Naive thymus-derived CD8-positive, alpha-beta T cell (primary cell): ENCODE measurements around the gene NAALADL2. TPM values are rescaled to one million over a fixed set of nuclear protein-coding genes. Genes with fewer than 3 reads are reported as not detected.
"Not testable (repeated sequence)": the region's sequence is repeated elsewhere in the genome, so short reads cannot be mapped to it uniquely, and the experiment has no call there.

Experiments
- ATAC-seq, 2 donors: fragments of 150-1000 bp; cut with Tn5 transposase in 1 of 2; sonication (Bioruptor Pico), chemical (Tn5 transposase) in 1 of 2; 1 replicate in 1 of 2; 2 replicates in 1 of 2; pipeline ENCODE4 v1.10.0; 2021; ENCODE audit warnings: mild to moderate bottlenecking in 2 of 2, moderate library complexity in 2 of 2
- POLR2A ChIA-PET: fragments of 350-600 bp; sonication (Branson Sonifier 250); formaldehyde crosslinking; loops from one replicate; lab custom pipeline; 2021; ENCODE audit warnings: antibody characterized with exemption; lab: Charles Lee
- DNase-seq, 10 donors: peaks; one replicate each; pipeline versions ENCODE4 v3.0.0 to v3.0.0-alpha.2; 2020 to 2022
- H3K27ac Mint-ChIP-seq, 10 donors: one replicate each; pipeline ENCODE4 v1.8.0; 2020 to 2022; ENCODE audit warnings: mild to moderate bottlenecking in 10 of 10, mixed read lengths in 10 of 10, moderate library complexity in 4 of 10, inconsistent platforms in 1 of 10
- H3K27me3 Mint-ChIP-seq, 5 donors: one replicate each; pipeline ENCODE4 v1.8.0; 2021 to 2022; ENCODE audit warnings: mixed read lengths in 5 of 5
- H3K36me3 Mint-ChIP-seq, 3 donors: one replicate each; pipeline ENCODE4 v1.8.0; 2020 to 2022; ENCODE audit warnings: mixed read lengths in 3 of 3, mild to moderate bottlenecking in 2 of 3, inconsistent platforms in 1 of 3
- H3K4me1 Mint-ChIP-seq, 4 donors: one replicate each; pipeline ENCODE4 v1.8.0; 2021 to 2022; ENCODE audit warnings: mixed read lengths in 4 of 4
- H3K4me3 Mint-ChIP-seq, 10 donors: one replicate each; pipeline ENCODE4 v1.8.0; 2020 to 2022; ENCODE audit warnings: mild to moderate bottlenecking in 10 of 10, mixed read lengths in 10 of 10, moderate library complexity in 6 of 10, inconsistent platforms in 1 of 10
- H3K9me3 Mint-ChIP-seq, 9 donors: one replicate each; pipeline ENCODE4 v1.8.0; 2020 to 2022; ENCODE audit warnings: mixed read lengths in 9 of 9, mild to moderate bottlenecking in 3 of 9, inconsistent platforms in 1 of 9, moderate library complexity in 1 of 9
- polyA plus RNA-seq, 3 donors: library from polyadenylated mRNA; unstranded; fragments of 300-500 nt; fragmentation: Illumina TruSeq; gene quantifications; one replicate each; pipeline ENCODE4 v1.2.3, GENCODE V29; 2021
- total RNA-seq, 8 experiments: library from RNA in 2 of 8; stranded (reverse) in 2 of 8; gene quantifications; one replicate each; pipeline ENCODE4 v1.2.3 and lab custom pipeline; 2021 to 2026

Gene NAALADL2
- total and polyA plus RNA-seq, 5 experiments from 2014 or later = 0.44 to 1.3 (median 0.88) TPM; not detected in 1

DNA sequence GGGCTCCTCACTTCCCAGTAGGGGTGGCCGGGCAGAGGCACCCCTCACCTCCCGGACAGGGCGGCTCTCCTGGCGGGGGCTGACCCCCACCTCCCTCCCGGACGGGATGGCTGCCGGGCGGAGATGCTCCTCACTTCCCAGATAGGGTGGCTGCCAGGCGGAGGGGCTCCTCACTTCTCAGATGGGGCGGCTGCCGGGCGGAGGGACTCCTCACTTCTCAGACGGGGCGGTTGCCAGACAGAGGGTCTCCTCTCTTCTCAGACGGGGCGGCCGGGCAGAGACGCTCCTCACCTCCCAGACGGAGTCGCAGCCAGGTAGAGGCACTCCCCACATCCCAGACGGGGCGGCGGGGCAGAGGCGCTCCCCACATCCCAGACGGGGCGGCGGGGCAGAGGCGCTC is 273.6 kb downstream of the NAALADL2 start:
- peaks cover 0 to 11% (median 6%) of the 10 kb centered on the region in 9 donors for H3K9me3 Mint-ChIP-seq
- H3K27me3 Mint-ChIP-seq, H3K4me3 Mint-ChIP-seq, H3K36me3 Mint-ChIP-seq, DNase-seq, ATAC-seq, H3K27ac Mint-ChIP-seq, H3K4me1 Mint-ChIP-seq, POLR2A ChIA-PET: not testable (repeated sequence)

DNA sequence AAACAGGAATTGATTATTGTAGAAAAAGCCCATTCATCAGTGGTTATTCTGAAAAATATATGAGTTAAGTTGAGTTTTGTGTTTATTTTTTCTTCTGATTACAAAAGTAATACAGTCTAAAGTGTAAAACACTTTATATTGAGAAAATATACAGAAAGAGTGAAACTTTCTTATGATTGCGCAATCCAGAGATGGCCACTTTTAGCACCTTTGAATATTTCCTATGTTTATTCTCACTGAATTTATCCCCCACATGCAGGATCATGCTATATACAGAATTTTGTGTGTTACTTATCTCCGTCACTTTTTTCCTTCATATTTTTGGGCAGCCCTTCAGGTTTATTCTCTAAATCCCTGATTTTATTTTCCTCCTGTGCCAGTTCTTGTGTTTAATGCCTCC is 285.2 kb downstream of the NAALADL2 start:
- POLR2A ChIA-PET = interaction anchor here (0.6 kb wide), 1 partner anchor 44 kb away, joined by 3 read pairs; no protein-coding TSS in a partner anchor
- Mint-ChIP-seq H3K4me3 (no peak overlapping the region), H3K27me3 (no peaks in the 10 kb centered on the region), H3K9me3 (peaks cover 0 to 29% (median 6%) of the 10 kb centered on the region in 9 donors), H3K27ac (no peak overlapping the region), H3K36me3 (no peaks in the 10 kb centered on the region), H3K4me1 (no peaks in the 10 kb centered on the region)
- DNase-seq (no peak), ATAC-seq (no peak)

DNA sequence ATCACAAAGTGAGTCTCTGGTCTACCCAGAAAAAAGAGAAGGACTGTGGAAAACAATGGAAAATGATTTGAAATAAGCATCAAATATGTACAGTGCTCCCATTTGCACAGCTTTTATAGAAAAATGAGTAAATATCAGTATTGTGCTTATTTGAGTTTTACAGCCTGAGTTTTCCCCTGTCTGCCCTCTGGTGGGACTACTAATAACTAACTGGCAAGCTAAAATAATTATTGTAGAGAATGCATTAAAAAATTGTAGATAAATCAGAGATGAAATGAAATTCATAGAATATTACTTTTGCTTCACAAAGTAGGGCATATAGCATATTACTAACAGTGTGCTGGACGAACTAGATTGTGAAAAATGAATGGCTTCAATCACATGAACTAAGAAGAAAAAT is 287.1 kb downstream of the NAALADL2 start:
- no peak overlapping the region for H3K4me3 Mint-ChIP-seq
- no peaks in the 10 kb centered on the region for H3K27me3 Mint-ChIP-seq
- no peak overlapping the region for H3K27ac Mint-ChIP-seq
- peaks cover 0 to 18% (median 0%) of the 10 kb centered on the region in 9 donors for H3K9me3 Mint-ChIP-seq
- H3K36me3 Mint-ChIP-seq = no peaks in the 10 kb centered on the region
- DNase-seq (no peak), ATAC-seq (no peak)
- no peaks in the 10 kb centered on the region for H3K4me1 Mint-ChIP-seq
- POLR2A ChIA-PET = no interaction called here

DNA sequence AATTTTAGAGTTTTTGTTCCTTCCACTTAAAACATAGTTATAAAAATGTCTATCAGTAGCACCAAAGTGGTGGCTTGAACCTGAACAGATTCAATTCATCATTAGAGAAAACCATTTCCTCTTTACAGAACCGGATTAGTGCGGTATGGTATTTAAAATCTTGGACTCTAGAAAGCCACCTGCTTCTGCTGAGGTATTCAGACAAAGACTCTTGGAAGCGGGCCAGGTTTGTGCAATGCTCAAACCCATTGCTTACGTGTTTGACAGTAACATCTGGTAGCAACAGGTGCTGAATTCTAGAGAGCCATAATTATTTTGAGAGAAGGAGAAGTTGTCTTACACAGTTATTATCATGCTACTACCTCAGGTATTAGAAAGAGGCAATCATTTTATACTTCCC is 290.5 kb downstream of the NAALADL2 start:
- Mint-ChIP-seq H3K4me1 (no peaks in the 10 kb centered on the region), H3K36me3 (no peaks in the 10 kb centered on the region), H3K27me3 (no peaks in the 10 kb centered on the region), H3K27ac (no peak overlapping the region), H3K9me3 (peaks cover 0 to 9% (median 0%) of the 10 kb centered on the region in 9 donors), H3K4me3 (no peak overlapping the region)
- POLR2A ChIA-PET = no interaction called here
- DNase-seq = no peak
- ATAC-seq = no peak

DNA sequence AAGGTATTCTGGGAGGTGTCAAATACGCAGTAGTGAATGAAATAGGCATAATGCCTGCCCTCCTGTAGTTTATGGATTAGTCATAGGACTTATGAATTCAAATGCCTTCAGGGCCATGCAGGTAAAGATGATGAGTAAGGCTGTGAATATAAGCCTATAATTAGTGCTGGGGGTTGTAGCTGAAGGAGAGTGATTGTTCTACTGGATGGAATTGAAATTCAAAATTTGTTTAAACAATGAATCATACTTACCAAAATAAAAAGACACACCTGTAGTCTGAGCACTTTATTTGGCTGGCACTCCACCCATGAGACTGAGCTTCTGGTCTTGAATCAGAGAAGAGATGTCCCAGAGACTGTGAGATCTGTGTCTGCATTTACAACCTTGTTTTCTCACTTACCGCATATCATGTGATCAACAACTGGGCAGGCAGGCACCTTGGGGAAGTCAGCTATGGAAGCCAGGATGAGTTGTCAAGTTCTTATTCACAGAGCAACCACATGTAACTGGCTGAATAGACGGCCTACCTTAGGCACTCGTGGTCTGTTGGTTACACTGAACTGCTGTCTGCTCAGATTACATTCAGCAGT is 291.8 kb downstream of the NAALADL2 start:
- H3K9me3 Mint-ChIP-seq = peaks cover 0 to 6% (median 0%) of the 10 kb centered on the region in 9 donors
- POLR2A ChIA-PET = no interaction called here
- ATAC-seq (no peak), DNase-seq (no peak)
- no peak overlapping the region for H3K27ac Mint-ChIP-seq
- no peaks in the 10 kb centered on the region for H3K27me3 Mint-ChIP-seq
- H3K4me3 Mint-ChIP-seq = no peak overlapping the region
- no peaks in the 10 kb centered on the region for H3K4me1 Mint-ChIP-seq
- H3K36me3 Mint-ChIP-seq = no peaks in the 10 kb centered on the region

DNA sequence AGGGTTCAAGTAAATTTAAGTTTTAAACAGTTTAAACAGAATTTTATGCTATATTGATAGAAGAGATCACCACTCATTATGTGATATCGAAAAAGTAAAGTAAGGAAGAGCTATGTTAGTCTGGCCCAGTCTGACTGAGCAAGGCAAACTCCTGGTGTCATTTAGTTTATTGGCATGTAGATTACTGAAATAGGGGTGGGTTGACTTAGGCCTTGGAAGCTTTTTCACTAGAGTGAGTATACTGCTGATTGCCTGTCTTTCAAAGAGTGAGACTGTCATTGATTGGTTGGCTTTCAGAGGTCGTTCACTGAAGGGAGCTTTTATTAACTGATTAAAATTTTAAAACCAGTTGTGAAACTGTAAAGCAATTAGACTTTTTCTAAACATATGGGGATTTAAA is 294.5 kb downstream of the NAALADL2 start:
- no peak overlapping the region for H3K27ac Mint-ChIP-seq
- H3K4me3 Mint-ChIP-seq = no peak overlapping the region
- POLR2A ChIA-PET = no interaction called here
- DNase-seq = no peak
- H3K36me3 Mint-ChIP-seq = no peaks in the 10 kb centered on the region
- H3K4me1 Mint-ChIP-seq = no peaks in the 10 kb centered on the region
- ATAC-seq = no peak
- peaks cover 0 to 3% (median 0%) of the 10 kb centered on the region in 9 donors for H3K9me3 Mint-ChIP-seq
- H3K27me3 Mint-ChIP-seq = no peaks in the 10 kb centered on the region

DNA sequence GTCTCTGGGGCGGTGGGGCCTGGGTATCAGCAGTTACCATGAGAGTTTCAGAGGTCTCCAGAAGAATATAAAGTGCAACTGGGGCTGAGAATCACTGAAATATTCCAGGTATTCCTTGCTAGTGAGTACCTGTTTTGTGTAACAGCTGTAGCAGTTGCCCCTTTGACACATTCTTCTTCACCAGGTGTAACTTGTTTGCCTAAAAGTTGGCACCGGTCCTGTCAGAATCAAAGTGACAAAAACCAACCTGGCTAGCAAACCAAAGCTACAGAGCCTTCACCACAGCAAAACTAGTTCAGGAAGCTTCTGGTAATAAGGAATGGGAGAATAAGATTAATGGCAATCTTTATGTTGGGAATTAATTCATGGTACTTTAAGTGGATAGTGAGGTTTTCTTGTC is 296.0 kb downstream of the NAALADL2 start:
- ATAC-seq (no peak), DNase-seq (no peak)
- Mint-ChIP-seq H3K4me3 (no peak overlapping the region), H3K27ac (no peak overlapping the region), H3K9me3 (peaks cover 0 to 3% (median 0%) of the 10 kb centered on the region in 9 donors), H3K4me1 (no peaks in the 10 kb centered on the region), H3K36me3 (no peaks in the 10 kb centered on the region), H3K27me3 (no peaks in the 10 kb centered on the region)
- POLR2A ChIA-PET = no interaction called here

DNA sequence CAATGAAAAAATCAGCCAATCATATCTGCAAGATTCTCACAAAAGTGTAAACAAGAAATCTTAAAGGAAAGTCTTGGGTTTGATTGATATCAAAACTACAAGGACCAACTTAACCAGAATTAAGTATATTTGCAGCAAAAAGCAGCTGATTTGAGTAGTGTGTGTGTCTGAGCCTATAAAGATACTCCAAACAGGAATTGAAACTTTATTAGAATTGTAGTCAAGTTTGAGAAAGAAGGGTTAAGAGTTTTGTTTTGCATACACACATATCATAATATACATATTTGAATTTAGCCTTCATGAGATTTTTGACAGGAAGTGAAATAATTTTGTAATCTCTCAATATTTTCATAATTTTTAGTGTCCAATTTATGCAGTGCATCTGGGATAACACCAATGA is 300.1 kb downstream of the NAALADL2 start:
- Mint-ChIP-seq H3K27ac (no peak overlapping the region), H3K4me1 (no peaks in the 10 kb centered on the region), H3K9me3 (peaks cover 0 to 9% (median 0%) of the 10 kb centered on the region in 9 donors), H3K27me3 (no peaks in the 10 kb centered on the region), H3K36me3 (no peaks in the 10 kb centered on the region), H3K4me3 (no peak overlapping the region)
- POLR2A ChIA-PET = no interaction called here
- ATAC-seq = no peak
- no peak for DNase-seq

DNA sequence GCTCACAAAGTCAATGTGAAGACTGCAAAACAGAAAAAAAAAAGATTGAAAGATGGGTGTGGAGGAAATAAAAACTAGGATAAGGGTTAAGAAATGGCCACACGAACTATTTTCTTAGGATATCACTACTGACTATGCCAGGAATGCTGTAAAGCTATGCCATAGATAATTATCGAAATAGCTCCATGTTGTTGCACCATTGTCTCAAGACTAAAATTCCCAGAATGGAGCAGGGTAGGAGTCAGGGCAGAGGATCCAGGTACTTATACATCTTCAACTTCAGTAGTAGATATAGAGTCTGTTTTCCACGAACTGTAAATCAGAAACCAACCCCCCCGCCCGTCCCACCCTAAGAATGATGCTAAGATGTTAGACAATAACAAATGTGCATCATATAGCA is 302.2 kb downstream of the NAALADL2 start:
- no peak overlapping the region for H3K4me3 Mint-ChIP-seq
- peaks cover 0 to 9% (median 0%) of the 10 kb centered on the region in 9 donors for H3K9me3 Mint-ChIP-seq
- no peaks in the 10 kb centered on the region for H3K27me3 Mint-ChIP-seq
- no peaks in the 10 kb centered on the region for H3K4me1 Mint-ChIP-seq
- H3K36me3 Mint-ChIP-seq = no peaks in the 10 kb centered on the region
- no peak overlapping the region for H3K27ac Mint-ChIP-seq
- ATAC-seq = no peak
- POLR2A ChIA-PET = no interaction called here
- DNase-seq = no peak

DNA sequence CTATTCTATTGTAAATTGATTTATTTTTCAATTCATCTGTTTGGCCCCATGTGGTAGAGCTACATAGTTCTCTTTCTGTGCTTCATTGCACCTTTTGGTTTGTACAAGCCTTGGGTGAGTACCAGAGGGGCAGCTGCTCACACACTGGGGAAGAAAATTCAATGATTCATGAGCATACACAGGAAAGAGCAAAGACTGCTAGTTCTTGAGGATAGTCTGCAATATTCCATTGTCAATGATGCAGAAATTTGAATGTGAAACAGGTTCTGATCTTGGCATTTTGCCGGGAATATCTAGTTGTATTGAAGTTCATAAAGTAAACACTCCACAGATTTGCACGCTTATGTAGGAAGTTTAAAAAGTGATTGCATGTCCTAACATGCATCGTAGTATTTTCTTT is 304.6 kb downstream of the NAALADL2 start:
- no peak for ATAC-seq
- POLR2A ChIA-PET = no interaction called here
- H3K4me1 Mint-ChIP-seq = no peaks in the 10 kb centered on the region
- H3K4me3 Mint-ChIP-seq = no peak overlapping the region
- no peak overlapping the region for H3K27ac Mint-ChIP-seq
- peaks cover 0 to 9% (median 0%) of the 10 kb centered on the region in 9 donors for H3K9me3 Mint-ChIP-seq
- no peak for DNase-seq
- no peaks in the 10 kb centered on the region for H3K27me3 Mint-ChIP-seq
- H3K36me3 Mint-ChIP-seq = no peaks in the 10 kb centered on the region

DNA sequence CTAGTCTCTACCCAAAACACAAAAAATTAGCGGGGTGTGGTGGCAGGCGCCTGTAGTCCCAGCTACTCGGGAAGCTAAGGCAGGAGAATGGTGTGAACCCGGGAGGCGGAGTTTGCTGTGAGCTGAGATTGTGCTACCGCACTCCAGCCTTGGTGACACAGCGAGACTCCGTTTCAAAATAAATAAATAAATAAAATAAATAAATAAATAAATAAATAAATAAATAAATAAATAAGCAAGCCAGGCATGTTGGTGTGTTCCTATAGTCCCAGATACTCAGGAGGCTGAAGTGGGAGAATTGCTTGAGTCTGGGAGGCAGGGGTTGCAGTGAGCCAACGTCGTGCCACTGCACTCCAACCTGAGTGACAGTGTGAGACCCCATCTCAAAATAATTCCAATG is 314.0 kb downstream of the NAALADL2 start:
- H3K36me3 Mint-ChIP-seq, H3K4me1 Mint-ChIP-seq, H3K27ac Mint-ChIP-seq, H3K4me3 Mint-ChIP-seq, H3K27me3 Mint-ChIP-seq, ATAC-seq, DNase-seq, H3K9me3 Mint-ChIP-seq, POLR2A ChIA-PET: not testable (repeated sequence)

DNA sequence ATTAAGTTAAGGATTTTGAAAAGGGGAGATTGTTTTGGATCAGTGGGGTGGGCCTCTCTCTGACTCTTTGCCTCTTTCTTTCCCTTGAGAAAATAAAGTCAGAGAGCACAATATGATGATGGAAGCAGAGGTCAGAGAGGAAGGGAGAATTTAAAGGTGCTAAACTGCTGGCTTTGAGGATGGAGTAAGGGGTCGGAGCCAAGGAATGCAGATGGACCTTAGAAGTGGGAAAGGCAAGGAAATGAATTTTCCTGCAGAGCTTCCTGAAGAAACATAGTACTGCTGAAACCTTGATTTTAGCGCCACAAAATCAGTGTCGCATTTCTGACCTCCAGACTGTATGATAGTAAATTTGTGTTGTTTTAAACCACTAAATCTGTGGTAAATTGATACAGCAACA is 317.4 kb downstream of the NAALADL2 start:
- no peak for DNase-seq
- Mint-ChIP-seq H3K4me3 (no peak overlapping the region), H3K9me3 (peaks cover 0 to 4% (median 0%) of the 10 kb centered on the region in 9 donors), H3K27me3 (no peaks in the 10 kb centered on the region), H3K27ac (no peak overlapping the region), H3K4me1 (no peaks in the 10 kb centered on the region), H3K36me3 (no peaks in the 10 kb centered on the region)
- no peak for ATAC-seq
- POLR2A ChIA-PET = no interaction called here

DNA sequence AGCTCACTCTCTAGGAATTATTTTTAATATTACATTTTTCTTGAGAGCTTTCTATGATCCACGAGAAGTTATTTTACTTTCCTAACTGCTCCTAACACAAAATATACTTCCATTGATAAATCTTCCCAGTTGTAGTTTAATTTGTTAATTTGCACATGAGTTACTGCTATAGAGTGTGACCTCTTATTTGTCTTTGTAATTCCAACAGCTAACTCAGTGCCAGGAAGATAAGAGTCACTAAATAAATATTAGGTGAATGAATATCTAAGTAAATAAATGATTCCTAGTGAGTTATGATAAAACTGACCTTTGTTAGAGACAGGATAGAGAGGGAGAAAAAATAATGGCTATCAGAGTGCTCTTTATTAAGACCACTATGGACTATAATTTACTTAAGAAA is 319.9 kb downstream of the NAALADL2 start:
- H3K9me3 Mint-ChIP-seq = peaks cover 0 to 2% (median 0%) of the 10 kb centered on the region in 9 donors
- no peak for DNase-seq
- H3K27me3 Mint-ChIP-seq = no peaks in the 10 kb centered on the region
- ATAC-seq = no peak
- H3K27ac Mint-ChIP-seq = no peak overlapping the region
- H3K36me3 Mint-ChIP-seq = no peaks in the 10 kb centered on the region
- POLR2A ChIA-PET = no interaction called here
- no peak overlapping the region for H3K4me3 Mint-ChIP-seq
- no peaks in the 10 kb centered on the region for H3K4me1 Mint-ChIP-seq

DNA sequence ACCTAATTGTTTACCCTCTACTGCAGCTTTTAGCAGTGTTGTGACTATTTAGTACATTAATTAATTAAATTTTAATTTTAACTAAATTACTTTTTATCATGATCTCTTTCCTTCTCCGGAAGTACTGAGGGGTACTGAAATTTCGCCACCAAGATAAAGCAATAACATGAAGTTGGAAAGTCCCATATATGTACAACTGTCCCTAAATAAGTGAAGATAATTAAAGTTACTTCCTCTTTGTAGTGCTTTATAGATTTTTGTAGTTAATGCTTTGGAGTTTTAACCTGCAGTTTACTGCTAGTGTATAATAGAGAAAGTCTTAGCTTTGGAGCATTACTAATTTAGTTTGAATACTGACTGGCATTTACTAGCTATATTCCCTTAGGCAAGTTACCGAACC is 325.3 kb downstream of the NAALADL2 start:
- no peaks in the 10 kb centered on the region for H3K4me1 Mint-ChIP-seq
- ATAC-seq (no peak), DNase-seq (no peak)
- no peaks in the 10 kb centered on the region for H3K27me3 Mint-ChIP-seq
- POLR2A ChIA-PET = no interaction called here
- peaks cover 0 to 6% (median 2%) of the 10 kb centered on the region in 9 donors for H3K9me3 Mint-ChIP-seq
- no peak overlapping the region for H3K27ac Mint-ChIP-seq
- no peak overlapping the region for H3K4me3 Mint-ChIP-seq
- peaks cover 0 to 1% (median 0%) of the 10 kb centered on the region in 3 donors for H3K36me3 Mint-ChIP-seq
